Breast epithelium (tissue), 3 donors: ENCODE results near the gene ASAH2B.
"Not testable (repeated sequence)": the region's sequence is repeated elsewhere in the genome, so short reads cannot be mapped to it uniquely, and the experiment has no call there.

Experiments used
- POLR2A ChIP-seq: fragments of 450-650 bp; IDR thresholded peaks from one replicate; pipeline ENCODE4 v1.6.1; 2016; ENCODE audit warnings: antibody characterized with exemption, mild to moderate bottlenecking, moderate library complexity
- POLR2AphosphoS5 ChIP-seq, 3 donors: sonication (generic); formaldehyde crosslinking; IDR thresholded peaks; one replicate each; pipeline ENCODE4 v1.6.1; 2017; ENCODE audit warnings: antibody characterized with exemption in 3 of 3
- TF ChIP-seq, protein P1 (sequence below), 3 donors: fragments of 450-650 bp; IDR thresholded peaks; one replicate each; pipeline ENCODE4 v1.5.1; 2016 to 2017; ENCODE audit warnings: antibody characterized with exemption in 3 of 3, mild to moderate bottlenecking in 3 of 3, moderate library complexity in 3 of 3

DNA sequence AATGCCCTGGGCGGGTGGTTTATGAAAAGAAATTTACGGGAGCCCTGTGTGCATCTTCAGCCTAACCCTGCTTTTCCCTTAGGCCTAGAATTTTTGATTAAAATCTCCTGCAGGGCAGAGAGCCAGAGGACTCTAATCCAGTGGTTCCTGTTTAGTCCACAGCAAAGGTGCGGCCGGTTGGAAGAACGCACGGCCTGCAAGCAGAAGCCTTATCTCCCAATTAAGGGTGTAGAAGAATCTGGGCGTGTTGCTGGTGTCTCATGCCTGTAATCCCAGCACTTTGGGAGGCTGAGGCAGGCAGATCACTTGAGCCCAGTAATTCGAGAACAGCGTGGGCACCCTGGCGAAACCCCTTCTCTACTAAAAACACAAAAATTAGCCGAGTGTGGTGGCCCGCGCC, 29.5 kb upstream of the ASAH2B start:
- TF ChIP-seq, protein P1, sequence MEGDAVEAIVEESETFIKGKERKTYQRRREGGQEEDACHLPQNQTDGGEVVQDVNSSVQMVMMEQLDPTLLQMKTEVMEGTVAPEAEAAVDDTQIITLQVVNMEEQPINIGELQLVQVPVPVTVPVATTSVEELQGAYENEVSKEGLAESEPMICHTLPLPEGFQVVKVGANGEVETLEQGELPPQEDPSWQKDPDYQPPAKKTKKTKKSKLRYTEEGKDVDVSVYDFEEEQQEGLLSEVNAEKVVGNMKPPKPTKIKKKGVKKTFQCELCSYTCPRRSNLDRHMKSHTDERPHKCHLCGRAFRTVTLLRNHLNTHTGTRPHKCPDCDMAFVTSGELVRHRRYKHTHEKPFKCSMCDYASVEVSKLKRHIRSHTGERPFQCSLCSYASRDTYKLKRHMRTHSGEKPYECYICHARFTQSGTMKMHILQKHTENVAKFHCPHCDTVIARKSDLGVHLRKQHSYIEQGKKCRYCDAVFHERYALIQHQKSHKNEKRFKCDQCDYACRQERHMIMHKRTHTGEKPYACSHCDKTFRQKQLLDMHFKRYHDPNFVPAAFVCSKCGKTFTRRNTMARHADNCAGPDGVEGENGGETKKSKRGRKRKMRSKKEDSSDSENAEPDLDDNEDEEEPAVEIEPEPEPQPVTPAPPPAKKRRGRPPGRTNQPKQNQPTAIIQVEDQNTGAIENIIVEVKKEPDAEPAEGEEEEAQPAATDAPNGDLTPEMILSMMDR (IDR thresholded peaks at IDR 0.05): not testable (repeated sequence)
- not testable (repeated sequence) for TF ChIP-seq POLR2AphosphoS5 (IDR thresholded peaks at IDR 0.05); POLR2A
